Panc1 (cell line): ENCODE measurements around the gene PRM3. TPM values are rescaled to one million over a fixed set of nuclear protein-coding genes. Genes with fewer than 3 reads are reported as not detected.

Experiments used
- ATAC-seq: fragments of 200-7000 bp; cut with Tn5 transposase; 2 replicates; pipeline ENCODE4 v1.9.1; 2020; ENCODE audit warnings: mild to moderate bottlenecking, moderate library complexity
- Bru-seq: library from RNA; stranded (reverse); fragments of 400-500 nt; gene quantifications from one replicate; lab custom pipeline; 2021; lab: Mats Ljungman, UMichigan
- BruChase-seq, 2 experiments: library from RNA; stranded (reverse); fragments of 400-500 nt; gene quantifications; one replicate each; lab custom pipeline; 2021; lab: Mats Ljungman, UMichigan
- BruUV-seq: library from RNA; stranded (reverse); fragments of 400-500 nt; replicated peaks from 2 replicates; lab custom pipeline; 2021; lab: Mats Ljungman, UMichigan
- CTCF ChIA-PET: fragments of 300-600 bp; sonication (Branson Sonifier 250); formaldehyde crosslinking; loops from one replicate; lab custom pipeline; 2022; ENCODE audit warnings: antibody characterized with exemption; lab: Charles Lee
- POLR2A ChIA-PET: fragments of 300-600 bp; sonication (Branson Sonifier 250); formaldehyde crosslinking; loops from one replicate; lab custom pipeline; 2022; ENCODE audit warnings: antibody characterized with exemption; lab: Charles Lee
- DNase-seq: peaks from one replicate; pipeline ENCODE4 v3.0.0-alpha.2; 2010; ENCODE audit warnings: low read depth, low spot score
- H3K27ac ChIP-seq: 2 replicates; pipeline ENCODE4 v1.5.1; 2011; ENCODE audit warnings: mild to moderate bottlenecking, low read length, inconsistent platforms
- H3K27me3 ChIP-seq: fragments of 200-500 bp; sonication (Bioruptor generic); 2 replicates; pipeline ENCODE4 v1.6.0; 2014; ENCODE audit warnings: low read length, inconsistent platforms; ENCODE audit not compliant: control insufficient read depth, insufficient read depth
- H3K36me3 ChIP-seq: fragments of 200-500 bp; sonication (Bioruptor generic); 2 replicates; pipeline ENCODE4 v1.5.1; 2014; ENCODE audit warnings: inconsistent platforms, mild to moderate bottlenecking, low read length, moderate library complexity; ENCODE audit not compliant: control insufficient read depth, insufficient read depth
- H3K4me1 ChIP-seq: 2 replicates; pipeline ENCODE4 v1.5.1; 2011; ENCODE audit warnings: inconsistent platforms, mild to moderate bottlenecking, low read length, moderate library complexity; ENCODE audit not compliant: control insufficient read depth, insufficient read depth
- H3K4me3 ChIP-seq, 2 experiments: 2 replicates each; pipeline ENCODE4 v1.5.1; 2011 to 2012; ENCODE audit warnings: low read depth in 2 of 2, low read length in 2 of 2, mild to moderate bottlenecking in 2 of 2, inconsistent platforms in 1 of 2, moderate library complexity in 1 of 2
- H3K9me3 ChIP-seq: fragments of 200-500 bp; sonication (Bioruptor generic); 2 replicates; pipeline ENCODE4 v1.5.1; 2014; ENCODE audit warnings: low read depth, mild to moderate bottlenecking, inconsistent platforms, low read length, moderate library complexity; ENCODE audit not compliant: control insufficient read depth, insufficient read depth
- POLR2AphosphoS5 ChIP-seq: IDR thresholded peaks from 2 replicates; pipeline ENCODE4 v1.6.1; 2012; ENCODE audit warnings: mild to moderate bottlenecking, low read depth, low read length, moderate library complexity
- SIN3A ChIP-seq: IDR thresholded peaks from 2 replicates; pipeline ENCODE4 v1.6.1; 2012; ENCODE audit warnings: low read depth, mild to moderate bottlenecking, low read length, moderate library complexity, borderline replicate concordance; ENCODE audit not compliant: insufficient read depth
- TCF7L2 ChIP-seq: IDR thresholded peaks from 2 replicates; pipeline ENCODE4 v1.6.1; 2011; ENCODE audit warnings: mild to moderate bottlenecking, low read depth, low read length, inconsistent platforms
- in situ Hi-C: cut with HindIII; loops from 2 replicates; pipeline ENCODE4 v1.10.0; 2016; ENCODE audit warnings: low sequenced_read_pairs, low pct_unique_long_range_greater_than_20kb
- intact Hi-C: fragments of 100-400 bp; cut with micrococcal nuclease; formaldehyde crosslinking; loops from one replicate; pipeline ENCODE4 v1.10.0; 2022; ENCODE audit not compliant: unreplicated experiment
- long read RNA-seq: library from polyadenylated mRNA; unstranded; transcript quantifications from one replicate; pipeline ENCODE4 v2.0.0, GENCODE V29; 2021; ENCODE audit not compliant: unreplicated experiment
- polyA plus RNA-seq: library from polyadenylated mRNA; unstranded; fragments of >200 nt; gene quantifications from one replicate; pipeline ENCODE4 v1.2.1, GENCODE V29; 2012; ENCODE audit warnings: missing spikeins; ENCODE audit not compliant: insufficient read length
- total RNA-seq: library from RNA; stranded (reverse); gene quantifications from one replicate; pipeline ENCODE4 v1.2.1, GENCODE V29; 2021; ENCODE audit not compliant: unreplicated experiment
- TF ChIP-seq, protein P1 (sequence below): fragments of 450-650 bp; IDR thresholded peaks from 2 replicates; pipeline ENCODE4 v1.5.1; 2017; ENCODE audit warnings: mild to moderate bottlenecking
- TF ChIP-seq, protein P2 (sequence below), 2 experiments: IDR thresholded peaks; 2 replicates each; pipeline ENCODE4 v1.6.1; 2011 to 2012; ENCODE audit warnings: low read depth in 2 of 2, control low read depth in 1 of 2, low read length in 1 of 2, mild to moderate bottlenecking in 1 of 2, moderate library complexity in 1 of 2; ENCODE audit not compliant: insufficient read depth in 1 of 2

Gene PRM3, protein sequence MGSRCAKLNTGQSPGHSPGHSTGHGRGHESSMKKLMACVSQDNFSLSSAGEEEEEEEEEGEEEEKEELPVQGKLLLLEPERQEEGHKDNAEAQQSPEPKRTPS
- total RNA-seq (not detected), Bru-seq, nascent RNA (not detected), BruChase-seq, experiment 1, labeled RNA remaining after a 2-hour chase (not detected), BruChase-seq, experiment 2, labeled RNA remaining after a 6-hour chase (not detected)
- polyA plus RNA-seq = not detected
- long read RNA-seq = 0 reads

DNA sequence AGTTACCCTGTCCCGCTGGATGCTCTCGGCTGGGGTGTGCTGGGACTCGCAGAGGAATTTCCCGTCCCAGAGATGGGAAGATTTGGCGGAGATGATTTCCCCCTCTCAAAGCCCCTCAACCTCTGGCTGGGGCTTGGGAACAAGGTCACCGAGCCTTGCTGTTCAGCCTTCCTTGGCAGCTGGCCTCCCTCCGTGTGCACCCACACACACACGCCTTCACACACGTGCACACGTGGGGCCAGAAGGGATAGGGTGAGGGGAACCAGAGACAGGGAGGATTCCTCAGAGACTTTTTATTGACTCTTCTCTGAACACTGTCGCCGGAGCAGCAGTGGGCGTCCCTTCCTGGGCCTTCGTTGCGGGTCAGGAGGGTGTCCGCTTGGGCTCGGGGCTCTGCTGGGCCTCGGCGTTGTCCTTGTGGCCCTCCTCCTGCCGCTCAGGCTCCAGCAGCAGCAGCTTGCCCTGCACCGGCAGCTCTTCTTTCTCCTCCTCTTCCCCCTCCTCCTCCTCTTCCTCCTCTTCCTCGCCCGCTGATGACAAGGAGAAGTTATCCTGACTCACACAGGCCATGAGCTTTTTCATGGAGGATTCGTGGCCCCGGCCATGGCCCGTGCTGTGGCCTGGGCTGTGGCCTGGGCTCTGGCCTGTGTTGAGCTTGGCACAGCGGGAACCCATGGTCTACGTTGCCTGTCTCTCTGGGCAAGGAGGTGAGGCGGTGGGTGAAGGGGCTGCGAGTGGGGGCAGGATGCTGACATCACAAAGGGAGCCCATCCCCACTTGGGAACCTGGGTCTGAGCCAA lies at the start of gene PRM3:
Gene PRM3, minus strand, starts transcription at position 709 of the 800 bp plus-strand sequence. Its CDS starts 34 bp downstream, at position 675.
- intact Hi-C loops = no loop called here
- in situ Hi-C loops = no loop called here
- ChIA-PET POLR2A (no interaction called here), CTCF (interaction anchor here (1.5 kb wide), 1 partner anchor 24 kb away, joined by 4 read pairs; no protein-coding TSS in a partner anchor)
- peaks cover 9% of the 10 kb centered on the region for H3K4me1 ChIP-seq
- ATAC-seq (no peak; the same call in 1 of the 2 replicates), DNase-seq (no peak)
- H3K4me3 ChIP-seq = no peak within 1 kb of the TSS
- H3K36me3 ChIP-seq = no peaks in the 10 kb centered on the region
- H3K9me3 ChIP-seq = no peaks in the 10 kb centered on the region
- no peaks in the 10 kb centered on the region for H3K27me3 ChIP-seq
- TF ChIP-seq TCF7L2 (no peak), POLR2AphosphoS5 (no peak), SIN3A (no peak)
- TF ChIP-seq, protein P1, sequence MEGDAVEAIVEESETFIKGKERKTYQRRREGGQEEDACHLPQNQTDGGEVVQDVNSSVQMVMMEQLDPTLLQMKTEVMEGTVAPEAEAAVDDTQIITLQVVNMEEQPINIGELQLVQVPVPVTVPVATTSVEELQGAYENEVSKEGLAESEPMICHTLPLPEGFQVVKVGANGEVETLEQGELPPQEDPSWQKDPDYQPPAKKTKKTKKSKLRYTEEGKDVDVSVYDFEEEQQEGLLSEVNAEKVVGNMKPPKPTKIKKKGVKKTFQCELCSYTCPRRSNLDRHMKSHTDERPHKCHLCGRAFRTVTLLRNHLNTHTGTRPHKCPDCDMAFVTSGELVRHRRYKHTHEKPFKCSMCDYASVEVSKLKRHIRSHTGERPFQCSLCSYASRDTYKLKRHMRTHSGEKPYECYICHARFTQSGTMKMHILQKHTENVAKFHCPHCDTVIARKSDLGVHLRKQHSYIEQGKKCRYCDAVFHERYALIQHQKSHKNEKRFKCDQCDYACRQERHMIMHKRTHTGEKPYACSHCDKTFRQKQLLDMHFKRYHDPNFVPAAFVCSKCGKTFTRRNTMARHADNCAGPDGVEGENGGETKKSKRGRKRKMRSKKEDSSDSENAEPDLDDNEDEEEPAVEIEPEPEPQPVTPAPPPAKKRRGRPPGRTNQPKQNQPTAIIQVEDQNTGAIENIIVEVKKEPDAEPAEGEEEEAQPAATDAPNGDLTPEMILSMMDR = no peak
- TF ChIP-seq, protein P2, sequence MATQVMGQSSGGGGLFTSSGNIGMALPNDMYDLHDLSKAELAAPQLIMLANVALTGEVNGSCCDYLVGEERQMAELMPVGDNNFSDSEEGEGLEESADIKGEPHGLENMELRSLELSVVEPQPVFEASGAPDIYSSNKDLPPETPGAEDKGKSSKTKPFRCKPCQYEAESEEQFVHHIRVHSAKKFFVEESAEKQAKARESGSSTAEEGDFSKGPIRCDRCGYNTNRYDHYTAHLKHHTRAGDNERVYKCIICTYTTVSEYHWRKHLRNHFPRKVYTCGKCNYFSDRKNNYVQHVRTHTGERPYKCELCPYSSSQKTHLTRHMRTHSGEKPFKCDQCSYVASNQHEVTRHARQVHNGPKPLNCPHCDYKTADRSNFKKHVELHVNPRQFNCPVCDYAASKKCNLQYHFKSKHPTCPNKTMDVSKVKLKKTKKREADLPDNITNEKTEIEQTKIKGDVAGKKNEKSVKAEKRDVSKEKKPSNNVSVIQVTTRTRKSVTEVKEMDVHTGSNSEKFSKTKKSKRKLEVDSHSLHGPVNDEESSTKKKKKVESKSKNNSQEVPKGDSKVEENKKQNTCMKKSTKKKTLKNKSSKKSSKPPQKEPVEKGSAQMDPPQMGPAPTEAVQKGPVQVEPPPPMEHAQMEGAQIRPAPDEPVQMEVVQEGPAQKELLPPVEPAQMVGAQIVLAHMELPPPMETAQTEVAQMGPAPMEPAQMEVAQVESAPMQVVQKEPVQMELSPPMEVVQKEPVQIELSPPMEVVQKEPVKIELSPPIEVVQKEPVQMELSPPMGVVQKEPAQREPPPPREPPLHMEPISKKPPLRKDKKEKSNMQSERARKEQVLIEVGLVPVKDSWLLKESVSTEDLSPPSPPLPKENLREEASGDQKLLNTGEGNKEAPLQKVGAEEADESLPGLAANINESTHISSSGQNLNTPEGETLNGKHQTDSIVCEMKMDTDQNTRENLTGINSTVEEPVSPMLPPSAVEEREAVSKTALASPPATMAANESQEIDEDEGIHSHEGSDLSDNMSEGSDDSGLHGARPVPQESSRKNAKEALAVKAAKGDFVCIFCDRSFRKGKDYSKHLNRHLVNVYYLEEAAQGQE (IDR thresholded peaks at IDR 0.05; ENCODE audit: insufficient read depth in 1 of 2, low read depth in 2 of 2, low read length in 1 of 2) = no peak
- no peak within 1 kb of the TSS; the same call in 1 of the 2 replicates for H3K27ac ChIP-seq
- no TSS peak for BruUV-seq

DNA sequence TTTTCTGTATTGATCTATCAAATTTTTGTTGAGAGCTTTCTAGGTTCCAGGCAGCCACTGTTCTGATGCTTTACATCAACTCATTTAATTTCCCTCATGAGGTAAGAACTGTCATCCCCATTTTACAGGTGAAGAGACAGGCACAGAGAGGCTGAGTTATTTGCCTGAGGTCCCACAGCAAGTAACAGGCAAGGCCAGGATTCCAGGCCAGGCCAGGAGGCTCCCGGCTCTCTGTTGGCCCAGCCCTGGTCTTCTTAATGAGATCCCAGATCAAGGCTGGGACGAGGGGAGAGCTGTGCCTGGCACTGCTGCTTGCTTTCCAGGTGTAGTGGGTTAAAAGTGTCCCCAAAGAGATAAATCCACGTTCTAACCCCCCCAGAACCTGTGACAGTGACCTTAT lies 49.4 kb upstream of the PRM3 start:
- Histone ChIP-seq H3K27me3 (no peaks in the 10 kb centered on the region), H3K4me3 (no peak overlapping the region), H3K36me3 (no peaks in the 10 kb centered on the region), H3K27ac (no peak overlapping the region), H3K4me1 (peaks cover 3% of the 10 kb centered on the region), H3K9me3 (no peaks in the 10 kb centered on the region)
- TF ChIP-seq, protein P1 = no peak
- no peak for TF ChIP-seq TCF7L2
- TF ChIP-seq POLR2AphosphoS5 = no peak
- TF ChIP-seq SIN3A = no peak
- TF ChIP-seq, protein P2 (IDR thresholded peaks at IDR 0.05; ENCODE audit: insufficient read depth in 1 of 2, low read depth in 2 of 2, low read length in 1 of 2) = no peak
- BruUV-seq = no TSS peak
- ChIA-PET POLR2A (interaction anchor here (0.6 kb wide), 1 partner anchor 67 kb away, joined by 6 read pairs; no protein-coding TSS in a partner anchor), CTCF (interaction anchor here (0.7 kb wide), 1 partner anchor 66 kb away, joined by 3 read pairs; no protein-coding TSS in a partner anchor)
- no peak for DNase-seq
- in situ Hi-C loops = no loop called here
- ATAC-seq = no peak
- intact Hi-C loops = no loop called here
